Activated naive CD4-positive, alpha-beta T cell treated with anti-CD3 and anti-CD28 coated beads, Interleukin-2, amount 10 ng/mL, durations not matched to agents 5 hours and 36 hours (primary cell): Measurements from ENCODE around the gene TMEM170A. TPM values are rescaled to one million over a fixed set of nuclear protein-coding genes. Genes with fewer than 3 reads are reported as not detected.

ENCODE experiments used
- total RNA-seq, 2 experiments: library from RNA; stranded (reverse); gene quantifications; one replicate each; pipeline ENCODE4 v1.2.3, GENCODE V29; 2021

TMEM170A gene, protein sequence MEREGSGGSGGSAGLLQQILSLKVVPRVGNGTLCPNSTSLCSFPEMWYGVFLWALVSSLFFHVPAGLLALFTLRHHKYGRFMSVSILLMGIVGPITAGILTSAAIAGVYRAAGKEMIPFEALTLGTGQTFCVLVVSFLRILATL
- 10 to 100 TPM; 35.3 to 35.5 TPM for total RNA-seq

DNA sequence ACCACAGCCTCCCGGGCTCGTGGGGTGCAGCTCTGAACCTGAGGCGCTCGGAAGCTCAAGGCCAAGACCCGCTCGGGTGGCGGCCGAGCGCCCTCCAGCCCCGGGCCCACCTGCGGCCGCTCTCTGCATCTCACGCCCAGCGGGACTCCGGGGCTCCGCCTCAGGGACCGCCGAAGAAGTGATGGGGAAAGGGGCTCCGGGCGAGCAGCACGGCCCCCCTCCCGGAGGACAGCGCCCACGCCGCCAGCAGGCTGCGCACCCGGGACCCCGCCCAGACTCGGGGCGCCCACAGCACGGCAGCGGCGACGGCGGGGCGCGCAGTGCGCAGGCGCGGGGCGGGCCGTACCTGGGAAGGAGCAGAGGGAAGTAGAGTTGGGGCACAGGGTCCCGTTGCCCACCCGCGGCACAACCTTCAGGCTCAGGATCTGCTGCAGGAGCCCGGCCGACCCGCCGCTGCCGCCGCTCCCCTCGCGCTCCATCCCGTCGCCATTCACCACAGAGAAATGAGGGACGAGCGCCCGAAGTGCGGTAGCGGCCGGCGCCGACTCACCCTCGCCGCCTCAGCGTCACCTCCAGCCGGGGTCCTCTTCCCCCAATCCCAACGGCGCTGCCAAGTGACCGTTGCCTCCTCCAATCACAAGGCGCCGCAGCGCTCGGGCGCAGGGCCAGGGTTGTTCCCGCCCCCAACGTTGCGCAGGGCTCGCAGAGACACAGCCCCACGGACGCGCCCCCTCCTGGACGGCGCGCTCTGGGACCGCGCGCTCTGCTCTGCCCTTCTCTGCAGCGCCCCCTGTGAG is at the start of gene TMEM170A:
Gene TMEM170A, minus strand, starts transcription at position 568 of the 797 bp plus-strand sequence. Its CDS starts 89 bp downstream, at position 479.

DNA sequence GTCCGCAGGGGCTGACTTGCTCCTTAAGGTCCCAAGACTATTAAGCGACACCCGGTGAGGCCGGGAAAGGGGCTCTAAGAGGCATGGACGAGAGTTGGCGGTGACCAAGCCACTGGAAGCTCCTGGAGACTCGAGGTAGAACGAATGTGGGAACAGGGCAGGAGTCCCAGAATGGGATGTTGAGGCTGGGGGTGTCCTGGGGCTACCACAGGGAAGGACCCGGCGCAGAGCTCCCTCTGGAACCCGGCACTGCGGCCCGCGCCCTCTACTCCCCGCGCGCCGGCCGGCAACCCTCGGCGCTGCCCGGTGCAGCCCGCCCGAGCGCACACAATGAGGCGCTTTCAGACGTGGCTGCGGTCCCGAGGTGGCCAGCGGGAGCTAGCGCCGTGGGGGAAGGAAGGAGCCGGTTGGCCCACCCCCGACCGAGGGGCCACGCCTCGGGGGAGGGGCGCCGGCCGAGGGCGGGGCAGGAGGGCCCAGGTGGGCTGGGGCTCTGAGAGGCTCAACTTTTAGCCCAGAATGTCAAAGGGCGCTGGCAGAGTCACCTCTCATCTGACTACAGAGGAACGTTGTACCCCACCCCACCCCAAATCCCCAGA is 30.7 kb upstream of the TMEM170A start, which contains the start of gene CHST6:
Gene CHST6, minus strand, starts transcription at position 366 of the 599 bp plus-strand sequence. CDS start 15,613 bp downstream, outside the sequence.

DNA sequence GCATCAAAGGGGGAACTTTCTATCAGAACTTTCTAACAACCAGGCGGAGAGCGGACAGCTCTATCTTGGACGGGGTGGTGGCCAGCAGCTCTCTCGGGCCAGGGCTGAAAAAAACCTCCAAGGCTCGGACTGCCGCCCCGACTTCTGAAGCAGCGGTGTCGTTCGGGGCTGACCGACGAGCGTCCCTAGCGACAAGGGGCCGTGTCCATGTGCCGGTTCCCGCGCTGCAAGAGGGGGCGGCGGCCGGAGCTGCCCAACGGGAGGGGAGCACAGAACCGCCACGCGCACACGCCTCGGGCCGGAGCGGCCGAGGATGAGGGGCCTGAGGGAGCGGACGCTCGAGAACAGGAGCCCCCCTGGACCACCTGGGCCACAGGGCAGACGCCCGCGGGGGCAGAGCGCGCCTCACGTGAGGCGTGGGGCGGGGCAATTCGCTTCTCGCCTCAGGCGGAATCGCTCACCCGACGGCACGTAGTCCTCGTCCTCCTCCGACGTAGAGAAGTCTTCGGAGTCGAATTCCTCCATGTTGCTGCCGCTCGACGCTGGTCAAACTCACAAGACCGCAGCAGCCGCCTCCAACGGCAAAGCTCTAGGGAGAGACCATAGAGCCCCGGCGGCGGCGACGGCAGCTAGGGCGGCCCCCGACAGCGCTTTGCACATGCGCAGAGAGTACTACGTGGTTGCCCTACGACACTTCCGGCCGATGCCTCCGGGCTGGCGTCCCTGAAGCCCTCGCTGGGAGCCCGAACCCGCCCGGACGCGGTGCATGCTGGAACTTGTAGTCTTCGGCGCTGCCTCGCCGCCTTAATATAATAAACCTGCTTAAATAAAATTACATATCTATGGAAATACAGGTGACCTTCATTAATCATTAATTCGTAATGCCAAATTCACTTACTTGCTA is 31.4 kb downstream of the TMEM170A start, which contains the start of gene CFDP1:
Gene CFDP1, minus strand, starts transcription at position 676 of the 904 bp plus-strand sequence. Its CDS starts 151 bp downstream, at position 525.

Other genes starting within 250 kb of the TMEM170A start
- not detected for gene CTRB1, start 245.7 kb downstream of the TMEM170A start, total RNA-seq
- gene BCAR1, start 213.1 kb downstream of the TMEM170A start, total RNA-seq = not detected
- 10 to 100 TPM; 37.9 to 39.8 TPM for gene CFDP1, start 31.2 kb downstream of the TMEM170A start, total RNA-seq
- not detected for gene CHST6, start 30.8 kb upstream of the TMEM170A start, total RNA-seq
- gene CHST5, start 71.4 kb upstream of the TMEM170A start, total RNA-seq = not detected
- gene TMEM231, start 91.6 kb upstream of the TMEM170A start, total RNA-seq = 1 to 10 TPM; 1.7 to 2.3 TPM
- gene GABARAPL2, start 101.7 kb upstream of the TMEM170A start, total RNA-seq = 10 to 100 TPM; 66.1 to 72.9 TPM
- 10 to 100 TPM; 47.9 to 48.3 TPM for gene ADAT1, start 158.6 kb upstream of the TMEM170A start, total RNA-seq
- gene KARS1, start 183.0 kb upstream of the TMEM170A start, total RNA-seq = 100 to 1,000 TPM; 185 to 191 TPM
- 10 to 100 TPM; 65.9 to 67.0 TPM for gene TERF2IP, start 183.1 kb upstream of the TMEM170A start, total RNA-seq
- gene CPHXL2, start 212.3 kb upstream of the TMEM170A start, total RNA-seq = not detected
- not detected for gene DUXB, start 236.8 kb upstream of the TMEM170A start, total RNA-seq